ENCODE data around the gene DMRTB1.

DNA sequence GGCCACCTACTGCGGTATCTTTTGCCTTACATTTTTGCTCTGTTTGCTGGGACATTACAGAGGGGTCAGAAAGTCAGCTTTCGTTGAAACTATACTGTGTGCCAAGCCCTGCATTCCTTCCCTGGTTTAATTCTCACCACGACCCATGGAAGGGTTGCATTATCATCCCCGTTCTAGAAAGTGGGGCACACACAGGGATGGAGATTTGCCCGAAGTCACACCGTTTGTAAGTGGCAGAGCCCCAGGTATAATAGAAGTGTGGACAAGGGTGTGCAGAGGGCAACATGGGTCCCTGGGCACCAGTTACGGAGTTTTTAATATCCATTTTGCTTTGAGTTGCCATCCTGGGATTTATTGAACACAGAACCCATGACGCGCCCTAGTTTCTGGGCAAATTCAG lies 11.8 kb downstream of the DMRTB1 start:
- TF ChIP-seq, protein P1, sequence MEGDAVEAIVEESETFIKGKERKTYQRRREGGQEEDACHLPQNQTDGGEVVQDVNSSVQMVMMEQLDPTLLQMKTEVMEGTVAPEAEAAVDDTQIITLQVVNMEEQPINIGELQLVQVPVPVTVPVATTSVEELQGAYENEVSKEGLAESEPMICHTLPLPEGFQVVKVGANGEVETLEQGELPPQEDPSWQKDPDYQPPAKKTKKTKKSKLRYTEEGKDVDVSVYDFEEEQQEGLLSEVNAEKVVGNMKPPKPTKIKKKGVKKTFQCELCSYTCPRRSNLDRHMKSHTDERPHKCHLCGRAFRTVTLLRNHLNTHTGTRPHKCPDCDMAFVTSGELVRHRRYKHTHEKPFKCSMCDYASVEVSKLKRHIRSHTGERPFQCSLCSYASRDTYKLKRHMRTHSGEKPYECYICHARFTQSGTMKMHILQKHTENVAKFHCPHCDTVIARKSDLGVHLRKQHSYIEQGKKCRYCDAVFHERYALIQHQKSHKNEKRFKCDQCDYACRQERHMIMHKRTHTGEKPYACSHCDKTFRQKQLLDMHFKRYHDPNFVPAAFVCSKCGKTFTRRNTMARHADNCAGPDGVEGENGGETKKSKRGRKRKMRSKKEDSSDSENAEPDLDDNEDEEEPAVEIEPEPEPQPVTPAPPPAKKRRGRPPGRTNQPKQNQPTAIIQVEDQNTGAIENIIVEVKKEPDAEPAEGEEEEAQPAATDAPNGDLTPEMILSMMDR (IDR thresholded peaks at IDR 0.05), result no peak
- no peak for TF ChIP-seq POLR2A (IDR thresholded peaks at IDR 0.05)

Data from testis (tissue), 2 donors.